Neural progenitor cell (in vitro differentiated cells): ENCODE measurements around the gene CCND3. TPM values are rescaled to one million over a fixed set of nuclear protein-coding genes. Genes with fewer than 3 reads are reported as not detected.
A peak's percentile ranks its signal among the peaks of the same experiment; 100 is the strongest.

ENCODE experiments used
- DNase-seq: peaks from one replicate; pipeline ENCODE4 v3.0.0-alpha.2; 2016; ENCODE audit warnings: low spot score
- H2AFZ ChIP-seq: fragments of 200-600 bp; sonication (generic); replicated peaks from 2 replicates; pipeline ENCODE4 v1.6.1; 2016; ENCODE audit warnings: antibody characterized with exemption
- H3F3A ChIP-seq: fragments of 200-600 bp; sonication (generic); 2 replicates; pipeline ENCODE4 v1.6.1; 2016; ENCODE audit warnings: antibody characterized with exemption, low read depth
- H3K27ac ChIP-seq: fragments of 200-600 bp; sonication (generic); 2 replicates; pipeline ENCODE4 v1.5.1; 2016; ENCODE audit warnings: mild to moderate bottlenecking
- H3K27me3 ChIP-seq: fragments of 200-600 bp; sonication (generic); 2 replicates; pipeline ENCODE4 v1.6.1; 2016; ENCODE audit warnings: mild to moderate bottlenecking, moderate library complexity
- H3K36me3 ChIP-seq: fragments of 200-600 bp; sonication (generic); 2 replicates; pipeline ENCODE4 v1.5.1; 2016
- H3K4me1 ChIP-seq: fragments of 200-600 bp; sonication (generic); 2 replicates; pipeline ENCODE4 v1.6.1; 2016; ENCODE audit warnings: mixed run types
- H3K4me2 ChIP-seq: fragments of 200-600 bp; sonication (generic); 2 replicates; pipeline ENCODE4 v1.6.1; 2016
- H3K4me3 ChIP-seq: fragments of 200-600 bp; sonication (generic); 2 replicates; pipeline ENCODE4 v1.5.1; 2016
- H3K79me2 ChIP-seq: fragments of 200-600 bp; sonication (generic); 2 replicates; pipeline ENCODE4 v1.6.1; 2016; ENCODE audit warnings: low read depth
- H3K9ac ChIP-seq: fragments of 200-600 bp; sonication (generic); 2 replicates; pipeline ENCODE4 v1.6.1; 2016
- H3K9me3 ChIP-seq: fragments of 200-600 bp; sonication (generic); 2 replicates; pipeline ENCODE4 v1.5.1; 2016; ENCODE audit warnings: low read depth
- H4K20me1 ChIP-seq: fragments of 200-600 bp; sonication (generic); 2 replicates; pipeline ENCODE4 v1.6.1; 2016; ENCODE audit warnings: low read depth
- H3K27ac Mint-ChIP-seq: 3 replicates; pipeline ENCODE4 v1.8.0; 2021; ENCODE audit warnings: mixed read lengths
- H3K27me3 Mint-ChIP-seq: 2 replicates; pipeline ENCODE4 v1.8.0; 2022; ENCODE audit warnings: low read depth, mild to moderate bottlenecking, inconsistent platforms, moderate library complexity, mixed read lengths; ENCODE audit not compliant: insufficient read depth
- H3K36me3 Mint-ChIP-seq: 3 replicates; pipeline ENCODE4 v1.8.0; 2021; ENCODE audit warnings: mixed read lengths
- H3K4me1 Mint-ChIP-seq: 3 replicates; pipeline ENCODE4 v1.8.0; 2021; ENCODE audit warnings: mixed read lengths
- H3K4me3 Mint-ChIP-seq: 3 replicates; pipeline ENCODE4 v1.8.0; 2021; ENCODE audit warnings: mild to moderate bottlenecking, moderate library complexity, mixed read lengths
- H3K9me3 Mint-ChIP-seq: 3 replicates; pipeline ENCODE4 v1.8.0; 2020; ENCODE audit warnings: mixed read lengths
- EZH2 ChIP-seq: fragments of 200-600 bp; sonication (generic); IDR thresholded peaks from 2 replicates; pipeline ENCODE4 v1.6.1; 2017; ENCODE audit warnings: antibody characterized with exemption, mild to moderate bottlenecking, moderate library complexity
- EZH2phosphoT487 ChIP-seq: fragments of 200-600 bp; sonication (generic); IDR thresholded peaks from 2 replicates; pipeline ENCODE4 v1.6.1; 2017; ENCODE audit warnings: antibody characterized with exemption
- total RNA-seq: library from RNA; depleted of rRNA; stranded (reverse); fragments of >200 nt; gene quantifications from 2 replicates; pipeline ENCODE4 v1.2.3, GENCODE V29; 2015; ENCODE audit warnings: low replicate concordance
- TF ChIP-seq, protein P1 (sequence below): fragments of 200-600 bp; sonication (generic); IDR thresholded peaks from 2 replicates; pipeline ENCODE4 v1.5.1; 2017; ENCODE audit warnings: antibody characterized with exemption, mild to moderate bottlenecking

The CCND3 gene
- total RNA-seq, 1 donor from 2014 or later = 7.6 TPM

DNA sequence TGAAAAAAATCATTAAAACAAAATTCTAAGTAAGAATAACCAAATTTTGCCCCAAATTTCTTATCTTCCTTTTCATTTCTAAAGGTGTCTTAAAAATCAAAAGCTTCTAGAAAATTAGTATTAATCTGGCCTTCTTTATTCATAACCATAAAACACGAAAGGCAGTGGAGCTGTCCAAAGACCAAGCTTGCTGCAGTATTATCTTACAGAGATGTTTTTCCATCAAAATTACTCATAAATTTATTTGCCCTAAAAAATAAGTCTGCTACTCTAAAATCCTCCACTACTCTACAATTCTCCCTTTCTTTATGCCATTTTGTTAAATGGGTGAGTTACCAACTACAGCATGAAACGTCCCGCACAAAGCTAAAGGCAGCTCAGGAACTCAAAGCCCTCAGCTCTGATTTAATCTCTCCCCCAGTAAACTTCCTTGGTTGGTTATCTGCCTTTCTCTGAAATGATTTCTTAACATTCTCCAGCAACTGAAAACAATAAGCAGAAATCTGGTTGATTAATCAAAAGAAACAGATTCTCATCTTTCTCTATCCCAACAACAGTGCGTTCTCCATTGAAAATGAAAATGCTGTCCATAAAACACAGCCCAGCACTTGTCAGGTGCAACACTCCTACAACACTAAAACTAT lies 48.6 kb downstream of the CCND3 start:
- H2AFZ ChIP-seq = no peak overlapping the region
- Mint-ChIP-seq H3K4me1 (peaks cover 12% of the 10 kb centered on the region), H3K36me3 (no peaks in the 10 kb centered on the region), H3K9me3 (no peaks in the 10 kb centered on the region), H3K27ac (no peak overlapping the region), H3K27me3 (peaks cover 2% of the 10 kb centered on the region), H3K4me3 (no peak overlapping the region)
- DNase-seq = peak; percentile 45
- H3K27ac ChIP-seq = no peak overlapping the region
- H3K79me2 ChIP-seq = peaks cover 71% of the 10 kb centered on the region
- peaks cover 33% of the 10 kb centered on the region for H4K20me1 ChIP-seq
- TF ChIP-seq, protein P1, sequence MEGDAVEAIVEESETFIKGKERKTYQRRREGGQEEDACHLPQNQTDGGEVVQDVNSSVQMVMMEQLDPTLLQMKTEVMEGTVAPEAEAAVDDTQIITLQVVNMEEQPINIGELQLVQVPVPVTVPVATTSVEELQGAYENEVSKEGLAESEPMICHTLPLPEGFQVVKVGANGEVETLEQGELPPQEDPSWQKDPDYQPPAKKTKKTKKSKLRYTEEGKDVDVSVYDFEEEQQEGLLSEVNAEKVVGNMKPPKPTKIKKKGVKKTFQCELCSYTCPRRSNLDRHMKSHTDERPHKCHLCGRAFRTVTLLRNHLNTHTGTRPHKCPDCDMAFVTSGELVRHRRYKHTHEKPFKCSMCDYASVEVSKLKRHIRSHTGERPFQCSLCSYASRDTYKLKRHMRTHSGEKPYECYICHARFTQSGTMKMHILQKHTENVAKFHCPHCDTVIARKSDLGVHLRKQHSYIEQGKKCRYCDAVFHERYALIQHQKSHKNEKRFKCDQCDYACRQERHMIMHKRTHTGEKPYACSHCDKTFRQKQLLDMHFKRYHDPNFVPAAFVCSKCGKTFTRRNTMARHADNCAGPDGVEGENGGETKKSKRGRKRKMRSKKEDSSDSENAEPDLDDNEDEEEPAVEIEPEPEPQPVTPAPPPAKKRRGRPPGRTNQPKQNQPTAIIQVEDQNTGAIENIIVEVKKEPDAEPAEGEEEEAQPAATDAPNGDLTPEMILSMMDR = no peak
- TF ChIP-seq EZH2phosphoT487 (no peak), EZH2 (no peak)
- H3K4me1 ChIP-seq = peaks cover 40% of the 10 kb centered on the region
- H3K4me3 ChIP-seq = peak overlapping the region; percentile 72
- H3K36me3 ChIP-seq = no peaks in the 10 kb centered on the region
- no peaks in the 10 kb centered on the region for H3K9me3 ChIP-seq
- H3K27me3 ChIP-seq = no peaks in the 10 kb centered on the region
- peak overlapping the region; percentile 98 for H3K4me2 ChIP-seq
- H3F3A ChIP-seq = peaks cover 51% of the 10 kb centered on the region
- peak overlapping the region; percentile 64 for H3K9ac ChIP-seq

DNA sequence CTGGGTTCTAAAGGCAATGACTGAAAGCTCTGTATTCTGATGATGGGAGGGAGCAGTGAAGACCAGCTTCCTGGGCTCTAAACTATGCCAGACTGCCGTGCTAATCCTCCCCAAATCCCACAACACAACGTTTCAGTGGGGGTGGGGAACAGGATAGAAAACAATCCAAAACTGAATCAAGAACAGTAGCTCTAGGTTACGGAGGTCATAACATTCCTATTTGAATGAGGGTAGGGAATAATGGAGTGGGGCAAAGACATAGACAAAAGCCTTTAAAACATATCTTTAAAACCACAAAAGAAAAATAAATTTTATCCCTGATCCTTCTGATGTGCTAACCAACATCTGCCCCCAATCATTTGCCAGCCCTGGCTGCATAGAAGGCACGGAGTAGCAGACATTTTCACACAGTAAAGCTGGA lies 54.3 kb downstream of the CCND3 start:
- H3K9me3 ChIP-seq = no peaks in the 10 kb centered on the region
- H3K27me3 Mint-ChIP-seq = peaks cover 2% of the 10 kb centered on the region
- peak; percentile 85 for DNase-seq
- no peak overlapping the region for H3K9ac ChIP-seq
- H3K4me3 Mint-ChIP-seq = peak overlapping the region; percentile 69
- H3K79me2 ChIP-seq = peaks cover 98% of the 10 kb centered on the region
- TF ChIP-seq EZH2phosphoT487 = no peak
- TF ChIP-seq, protein P1 = no peak
- H3K4me1 ChIP-seq = peaks cover 39% of the 10 kb centered on the region
- no peak overlapping the region for H2AFZ ChIP-seq
- peak overlapping the region; percentile 78 for H3K27ac ChIP-seq
- peaks cover 11% of the 10 kb centered on the region for H3K4me1 Mint-ChIP-seq
- no peaks in the 10 kb centered on the region for H3K27me3 ChIP-seq
- peak overlapping the region; percentile 61 for H3K4me2 ChIP-seq
- H4K20me1 ChIP-seq = peaks cover 31% of the 10 kb centered on the region
- H3K4me3 ChIP-seq = peak overlapping the region; percentile 38
- H3K27ac Mint-ChIP-seq = peak overlapping the region; percentile 92
- peaks cover 4% of the 10 kb centered on the region for H3K36me3 ChIP-seq
- H3K36me3 Mint-ChIP-seq = no peaks in the 10 kb centered on the region
- peaks cover 36% of the 10 kb centered on the region for H3F3A ChIP-seq
- no peaks in the 10 kb centered on the region for H3K9me3 Mint-ChIP-seq

DNA sequence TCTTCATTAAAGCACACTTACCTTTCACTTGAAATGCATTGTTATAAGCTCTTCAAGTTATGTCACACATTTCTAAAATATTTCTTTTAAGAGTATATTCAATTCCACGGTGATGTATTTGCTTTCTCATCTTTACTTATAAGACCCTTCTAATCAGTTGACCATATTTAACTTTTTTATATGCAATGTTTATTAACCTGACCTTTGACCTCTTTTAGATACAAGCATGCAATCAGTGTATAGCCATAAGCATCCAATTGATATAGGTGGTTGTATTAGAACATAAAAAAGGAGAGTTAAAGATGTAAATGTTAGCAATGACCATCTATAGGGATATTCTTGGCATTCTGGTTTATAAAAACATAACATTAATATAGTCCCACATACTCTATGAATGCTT lies 55.7 kb downstream of the CCND3 start:
- Histone ChIP-seq H3F3A (peaks cover 36% of the 10 kb centered on the region), H3K4me3 (no peak overlapping the region), H2AFZ (no peak overlapping the region), H3K27ac (no peak overlapping the region), H3K4me1 (peaks cover 24% of the 10 kb centered on the region), H3K9ac (no peak overlapping the region), H4K20me1 (peaks cover 23% of the 10 kb centered on the region), H3K27me3 (no peaks in the 10 kb centered on the region), H3K36me3 (peaks cover 4% of the 10 kb centered on the region), H3K79me2 (peaks cover 98% of the 10 kb centered on the region), H3K9me3 (no peaks in the 10 kb centered on the region), H3K4me2 (no peak overlapping the region)
- no peak for DNase-seq
- Mint-ChIP-seq H3K4me3 (no peak overlapping the region), H3K36me3 (no peaks in the 10 kb centered on the region), H3K27me3 (peaks cover 2% of the 10 kb centered on the region), H3K9me3 (no peaks in the 10 kb centered on the region), H3K27ac (no peak overlapping the region), H3K4me1 (peaks cover 11% of the 10 kb centered on the region)
- no peak for TF ChIP-seq EZH2
- TF ChIP-seq EZH2phosphoT487 = no peak
- TF ChIP-seq, protein P1 = no peak
